ENCODE measurements around the gene PRKAG2.

Gene PRKAG2

DNA sequence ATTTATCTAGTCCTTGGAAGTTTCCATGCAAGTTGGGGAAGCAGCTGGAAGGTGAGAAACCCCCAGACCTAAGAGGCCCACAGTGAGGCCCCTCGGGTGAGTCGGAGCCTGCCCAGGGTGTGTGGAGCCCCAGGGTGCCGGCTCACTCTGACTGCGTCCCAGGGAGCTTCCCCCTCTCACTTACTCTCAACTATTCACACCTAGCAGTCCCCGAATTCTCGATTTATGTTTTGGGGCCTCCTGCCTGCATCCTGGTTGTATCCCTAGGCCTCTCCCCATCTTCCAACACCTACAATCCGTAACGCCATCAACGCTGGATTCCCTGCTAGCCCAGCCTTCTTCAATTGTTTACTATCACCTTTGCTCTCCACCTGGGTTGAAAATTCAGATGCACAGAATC is 63.9 kb downstream of the PRKAG2 start:
- TF ChIP-seq, protein P1, sequence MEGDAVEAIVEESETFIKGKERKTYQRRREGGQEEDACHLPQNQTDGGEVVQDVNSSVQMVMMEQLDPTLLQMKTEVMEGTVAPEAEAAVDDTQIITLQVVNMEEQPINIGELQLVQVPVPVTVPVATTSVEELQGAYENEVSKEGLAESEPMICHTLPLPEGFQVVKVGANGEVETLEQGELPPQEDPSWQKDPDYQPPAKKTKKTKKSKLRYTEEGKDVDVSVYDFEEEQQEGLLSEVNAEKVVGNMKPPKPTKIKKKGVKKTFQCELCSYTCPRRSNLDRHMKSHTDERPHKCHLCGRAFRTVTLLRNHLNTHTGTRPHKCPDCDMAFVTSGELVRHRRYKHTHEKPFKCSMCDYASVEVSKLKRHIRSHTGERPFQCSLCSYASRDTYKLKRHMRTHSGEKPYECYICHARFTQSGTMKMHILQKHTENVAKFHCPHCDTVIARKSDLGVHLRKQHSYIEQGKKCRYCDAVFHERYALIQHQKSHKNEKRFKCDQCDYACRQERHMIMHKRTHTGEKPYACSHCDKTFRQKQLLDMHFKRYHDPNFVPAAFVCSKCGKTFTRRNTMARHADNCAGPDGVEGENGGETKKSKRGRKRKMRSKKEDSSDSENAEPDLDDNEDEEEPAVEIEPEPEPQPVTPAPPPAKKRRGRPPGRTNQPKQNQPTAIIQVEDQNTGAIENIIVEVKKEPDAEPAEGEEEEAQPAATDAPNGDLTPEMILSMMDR (IDR thresholded peaks at IDR 0.05; ENCODE audit: control extremely low read depth, extremely low read depth, low read depth, missing control alignments): no peak
- no peak for DNase-seq (ENCODE audit: extremely low spot score)
- POLR2A ChIA-PET: no interaction called here
- CTCF ChIA-PET: interaction anchor here (2.4 kb wide), 1 partner anchor 7 kb away, joined by 5 read pairs; no protein-coding TSS in a partner anchor

GRCh38 chr7:151810441-151811232 is 66.3 kb downstream of the PRKAG2 start:
- DNase-seq (ENCODE audit: extremely low spot score): no peak
- TF ChIP-seq, protein P1 (IDR thresholded peaks at IDR 0.05; ENCODE audit: control extremely low read depth, extremely low read depth, low read depth, missing control alignments): no peak
- ChIA-PET CTCF (interaction anchor here (1.6 to 2.5 kb wide), 2 partner anchors 14 to 28 kb away, joined by 5 to 9 read pairs; no protein-coding TSS in a partner anchor), POLR2A (no interaction called here)

GRCh38 chr7:151809864-151810170 is 67.1 kb downstream of the PRKAG2 start:
- no peak for DNase-seq (ENCODE audit: extremely low spot score)
- POLR2A ChIA-PET: no interaction called here
- TF ChIP-seq, protein P1 (IDR thresholded peaks at IDR 0.05; ENCODE audit: control extremely low read depth, extremely low read depth, low read depth, missing control alignments): no peak
- CTCF ChIA-PET: interaction anchor here (2.5 kb wide), 1 partner anchor 27 kb away, joined by 9 read pairs; no protein-coding TSS in a partner anchor

GRCh38 chr7:151809146-151809863 is 67.6 kb downstream of the PRKAG2 start:
- POLR2A ChIA-PET: no interaction called here
- CTCF ChIA-PET: interaction anchor here (2.5 kb wide), 1 partner anchor 26 kb away, joined by 9 read pairs; no protein-coding TSS in a partner anchor
- TF ChIP-seq, protein P1 (IDR thresholded peaks at IDR 0.05; ENCODE audit: control extremely low read depth, extremely low read depth, low read depth, missing control alignments): no peak
- DNase-seq (ENCODE audit: extremely low spot score): no peak

GRCh38 chr7:151808400-151809145 is 68.3 kb downstream of the PRKAG2 start:
- POLR2A ChIA-PET: no interaction called here
- no peak for DNase-seq (ENCODE audit: extremely low spot score)
- TF ChIP-seq, protein P1 (IDR thresholded peaks at IDR 0.05; ENCODE audit: control extremely low read depth, extremely low read depth, low read depth, missing control alignments): no peak
- CTCF ChIA-PET: no interaction called here

DNA sequence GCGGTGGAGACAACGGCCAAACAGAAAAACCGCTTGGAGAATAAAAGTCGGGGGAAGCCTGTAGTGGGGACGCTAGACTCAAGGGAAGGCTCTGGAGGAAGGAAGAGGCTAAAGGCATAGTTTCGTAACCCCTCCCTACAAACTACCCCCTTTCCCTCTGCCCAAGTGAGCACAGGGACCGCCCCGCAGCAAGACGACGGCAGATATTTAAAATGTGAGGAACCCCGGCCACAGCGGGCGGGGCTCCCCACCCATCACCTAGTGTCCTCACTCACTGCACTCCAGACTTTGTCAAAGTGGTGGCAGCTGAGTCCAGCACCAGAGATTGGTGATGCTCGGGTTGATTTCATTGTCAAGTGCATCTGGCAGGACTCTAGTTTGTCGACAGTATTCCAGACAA is 69.1 kb downstream of the PRKAG2 start:
- TF ChIP-seq, protein P1 (IDR thresholded peaks at IDR 0.05; ENCODE audit: control extremely low read depth, extremely low read depth, low read depth, missing control alignments): no peak
- no peak for DNase-seq (ENCODE audit: extremely low spot score)
- CTCF ChIA-PET: no interaction called here
- POLR2A ChIA-PET: no interaction called here
